Muscle of leg (tissue), 11 donors: Measurements from ENCODE around the gene KLRF1. TPM values are rescaled to one million over a fixed set of nuclear protein-coding genes. Genes with fewer than 3 reads are reported as not detected.
A peak's percentile ranks its signal among the peaks of the same experiment; 100 is the strongest.
"Not testable (repeated sequence)": the region's sequence is repeated elsewhere in the genome, so short reads cannot be mapped to it uniquely, and the experiment has no call there.

ENCODE experiments used
- DNase-seq: peaks from one replicate; pipeline ENCODE4 v3.0.0; 2013
- H3K27ac ChIP-seq: one replicate; pipeline ENCODE4 v1.5.1; 2013; ENCODE audit warnings: mild to moderate bottlenecking, low read length, control low read depth
- H3K27me3 ChIP-seq: one replicate; pipeline ENCODE4 v1.6.1; 2013; ENCODE audit warnings: low read length; ENCODE audit not compliant: control insufficient read depth, insufficient read depth
- H3K36me3 ChIP-seq: one replicate; pipeline ENCODE4 v1.6.1; 2013; ENCODE audit warnings: low read length; ENCODE audit not compliant: control insufficient read depth, insufficient read depth
- H3K4me1 ChIP-seq: one replicate; pipeline ENCODE4 v1.6.1; 2013; ENCODE audit warnings: low read length; ENCODE audit not compliant: control insufficient read depth, insufficient read depth
- H3K4me3 ChIP-seq: one replicate; pipeline ENCODE4 v1.5.1; 2013; ENCODE audit warnings: low read length, control low read depth
- H3K9me3 ChIP-seq: replicated peaks from 2 replicates; pipeline ENCODE4 v1.6.1; 2013; ENCODE audit warnings: low read depth, low read length; ENCODE audit not compliant: control insufficient read depth
- WGBS: methylation state at CpG from one replicate; pipeline ENCODE4 v1.1.5; 2013; ENCODE audit warnings: missing lambda C conversion rate; ENCODE audit not compliant: insufficient coverage; 5-methylcytosine and 5-hydroxymethylcytosine counted together
- polyA plus RNA-seq, 8 donors: library from polyadenylated mRNA; unstranded; fragments of 120-200 nt; gene quantifications; one replicate each; pipeline versions ENCODE4 v1.2.1 to v1.2.3, GENCODE V29; 2013; ENCODE audit warnings: inconsistent platforms in 1 of 8, low replicate concordance in 1 of 8; ENCODE audit not compliant: insufficient read length in 8 of 8, insufficient read depth in 1 of 8
- total RNA-seq: library from RNA; stranded (reverse); fragments of 120-200 nt; gene quantifications from one replicate; pipeline ENCODE4 v1.2.4, GENCODE V29; 2013

KLRF1 gene
- total and polyA plus RNA-seq, 9 donors, result 0.17 to 0.38 (median 0.25) TPM; not detected in 2

DNA sequence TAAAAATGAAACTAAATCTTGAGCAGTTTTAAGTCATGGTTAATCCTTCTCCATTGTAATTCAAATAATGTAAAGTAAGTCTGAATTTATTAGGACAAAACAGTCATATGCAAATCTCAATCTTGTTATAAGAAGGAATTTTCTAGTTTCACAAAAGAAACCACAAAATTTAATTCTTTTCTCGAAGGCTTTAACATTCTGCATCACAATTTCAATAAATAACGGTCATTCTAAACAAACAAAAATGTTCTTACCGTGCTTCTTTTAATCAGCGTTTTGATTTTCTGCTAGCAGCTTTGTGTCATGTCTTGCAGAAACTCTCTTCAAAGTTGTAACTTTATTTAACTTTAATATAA, 41.6 kb downstream of the KLRF1 start:
- Histone ChIP-seq H3K4me3 (peak overlapping the region; percentile 37), H3K27ac (peak overlapping the region; percentile 57)
- no CpG with 5 or more reads among the region's 4 CpGs for WGBS

DNA sequence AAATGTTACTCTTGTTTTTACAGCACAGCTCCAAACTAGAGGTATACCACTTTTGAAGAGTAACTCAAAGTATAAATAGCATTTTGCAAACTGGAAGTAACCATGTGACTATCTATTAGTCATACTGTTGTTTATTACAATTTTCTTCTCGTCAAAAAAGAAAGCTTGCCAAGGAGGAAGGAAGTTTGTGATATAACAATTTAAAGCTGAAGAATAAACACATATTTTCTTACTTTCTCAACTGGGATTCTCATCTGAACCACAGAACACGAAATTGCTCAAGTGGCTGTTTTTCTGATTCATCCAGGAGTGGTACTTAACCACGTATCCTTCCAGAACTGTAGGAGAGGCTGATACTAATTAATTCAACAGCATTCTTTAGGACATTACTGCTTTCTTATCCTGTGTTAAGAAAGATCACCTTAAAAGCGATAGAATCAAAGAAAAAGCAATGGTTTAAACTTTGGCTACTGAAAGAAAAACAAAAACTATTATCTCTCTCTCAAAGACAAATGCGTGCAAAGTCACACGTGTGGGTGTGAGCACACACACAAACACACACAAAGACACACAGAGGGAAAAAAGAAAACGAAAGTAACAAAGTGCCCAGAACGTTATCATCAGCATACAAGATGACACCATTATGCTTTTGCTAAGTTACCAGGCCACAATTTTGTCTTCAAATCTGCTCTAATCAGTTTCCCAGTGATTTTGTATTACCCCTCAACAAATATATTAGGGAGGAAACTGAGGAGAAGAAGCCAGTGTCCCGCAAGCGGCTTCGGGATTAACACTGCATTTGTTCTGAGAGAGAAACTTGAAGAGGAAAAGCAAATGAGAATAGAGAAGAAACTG, 42.3 kb downstream of the KLRF1 start, which contains the start of gene CLEC2B:
Gene CLEC2B (minus strand): TSS at position 48 of the 855 bp plus-strand sequence.
- peaks cover 2% of the 10 kb centered on the region for H3K4me1 ChIP-seq
- WGBS, result 47% methylated on average over 3 of the region's 11 CpGs
- H3K36me3 ChIP-seq, result no peaks in the 10 kb centered on the region
- peak within 1 kb of the TSS; percentile 77 for H3K27ac ChIP-seq
- peak; percentile 72 for DNase-seq
- peak within 1 kb of the TSS; percentile 37 for H3K4me3 ChIP-seq
- no peaks in the 10 kb centered on the region for H3K27me3 ChIP-seq
- H3K9me3 ChIP-seq, result no peaks in the 10 kb centered on the region

More for the DNA sequence above, 41.6 kb downstream of the KLRF1 start:
- Histone ChIP-seq H3K4me1 (peaks cover 2% of the 10 kb centered on the region), H3K9me3 (no peaks in the 10 kb centered on the region), H3K36me3 (no peaks in the 10 kb centered on the region), H3K27me3 (no peaks in the 10 kb centered on the region)
- no peak for DNase-seq

DNA sequence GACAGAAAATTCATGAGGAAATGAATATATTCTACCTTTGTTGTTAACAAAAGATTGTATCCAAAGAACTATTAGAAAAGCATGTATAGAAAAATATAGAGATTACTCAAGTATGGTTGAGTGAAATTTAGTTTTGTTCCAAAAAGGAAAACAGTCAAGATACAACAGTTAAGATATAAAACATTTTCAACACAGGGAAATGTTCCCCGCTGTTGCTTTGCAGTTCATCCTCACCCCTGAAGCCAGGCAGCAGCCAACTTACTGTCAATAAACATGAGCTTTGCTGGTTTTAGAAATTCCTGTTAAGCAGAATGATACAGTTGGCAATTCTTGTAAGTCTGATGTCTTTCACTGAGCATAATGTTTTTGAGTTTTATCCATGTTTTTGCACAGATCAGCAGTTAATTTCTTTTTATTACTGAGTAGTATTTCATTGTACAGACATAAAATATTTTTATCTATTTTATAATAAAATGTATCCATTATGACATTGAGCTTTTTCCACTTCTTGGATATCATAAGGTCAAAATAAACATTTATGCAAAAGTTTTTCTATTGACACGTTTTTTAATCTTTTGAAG, 43.1 kb downstream of the KLRF1 start:
- no peak overlapping the region for H3K4me3 ChIP-seq
- H3K27ac ChIP-seq, result peak overlapping the region; percentile 62
- DNase-seq, result peak; percentile 45
- no peaks in the 10 kb centered on the region for H3K9me3 ChIP-seq
- peaks cover 2% of the 10 kb centered on the region for H3K4me1 ChIP-seq
- H3K27me3 ChIP-seq, result no peaks in the 10 kb centered on the region
- H3K36me3 ChIP-seq, result no peaks in the 10 kb centered on the region
- WGBS, result no CpG with 5 or more reads among the region's 2 CpGs

DNA sequence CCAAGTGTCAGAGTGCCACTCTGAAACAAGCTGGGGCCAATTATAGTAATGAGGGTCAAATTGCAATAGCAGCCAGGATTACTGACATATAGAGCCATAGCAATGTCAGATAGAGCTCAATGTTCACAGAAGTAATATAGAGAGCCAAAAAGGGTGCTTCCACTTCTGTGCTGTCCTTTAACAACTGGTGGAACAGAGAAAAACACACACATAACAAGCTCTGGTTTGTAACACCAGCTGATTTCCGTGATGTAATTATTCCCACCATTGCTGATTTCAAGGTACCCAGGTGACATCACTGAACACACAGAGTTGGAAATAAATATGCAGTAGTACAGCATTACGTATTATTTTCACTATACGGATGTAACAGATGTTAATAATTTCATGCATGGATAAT, 44.9 kb downstream of the KLRF1 start:
- WGBS, result no CpG with 5 or more reads among the region's 3 CpGs
- Histone ChIP-seq H3K27ac (no peak overlapping the region), H3K9me3 (no peaks in the 10 kb centered on the region), H3K4me3 (no peak overlapping the region), H3K4me1 (peaks cover 2% of the 10 kb centered on the region), H3K36me3 (no peaks in the 10 kb centered on the region), H3K27me3 (no peaks in the 10 kb centered on the region)
- DNase-seq, result peak; percentile 50

DNA sequence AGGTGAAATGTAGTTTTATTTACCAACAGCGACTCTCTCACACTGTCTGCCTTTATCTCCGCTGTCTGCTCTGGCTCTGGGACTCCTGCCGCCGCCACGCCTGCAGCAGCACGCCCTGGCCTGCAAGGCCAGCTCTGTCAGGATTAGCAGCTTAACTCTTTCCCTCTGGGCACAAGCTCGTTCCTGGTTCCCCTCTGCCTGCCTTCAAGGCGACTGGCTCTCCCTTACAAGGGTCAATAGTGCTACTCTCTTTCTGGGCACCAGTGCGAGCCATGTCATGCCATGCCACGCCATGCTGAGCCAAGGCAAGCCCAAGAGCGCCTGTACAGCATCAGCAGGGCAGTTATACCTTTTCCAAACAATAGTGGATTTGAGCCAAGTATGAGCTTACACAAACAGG, 45.5 kb downstream of the KLRF1 start:
- DNase-seq, result peak; percentile 43
- H3K27me3 ChIP-seq, result no peaks in the 10 kb centered on the region
- H3K4me3 ChIP-seq, result no peak overlapping the region
- WGBS, result 38% methylated on average over 10 of the region's 11 CpGs
- no peaks in the 10 kb centered on the region for H3K36me3 ChIP-seq
- no peaks in the 10 kb centered on the region for H3K9me3 ChIP-seq
- H3K4me1 ChIP-seq, result peaks cover 2% of the 10 kb centered on the region
- H3K27ac ChIP-seq, result no peak overlapping the region

DNA sequence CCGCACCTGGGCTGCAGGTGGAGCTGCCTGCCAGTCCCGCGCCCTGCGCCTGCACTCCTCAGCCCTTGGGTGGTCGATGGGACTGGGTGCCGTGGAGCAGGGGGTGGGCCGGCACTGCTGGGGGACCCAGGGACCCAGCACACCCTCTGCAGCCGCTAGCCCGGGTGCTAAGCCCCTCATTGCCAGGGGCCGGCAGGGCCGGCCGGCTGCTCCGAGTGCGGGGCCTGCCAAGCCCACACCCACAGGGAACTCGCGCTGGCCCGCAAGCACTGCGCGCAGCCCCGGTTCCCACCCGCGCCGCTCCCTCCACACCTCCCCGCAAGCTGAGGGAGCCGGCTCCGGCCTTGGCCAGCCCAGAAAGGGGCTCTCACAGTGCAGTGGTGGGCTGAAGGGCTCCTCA, 48.8 kb downstream of the KLRF1 start:
- not testable (repeated sequence) for H3K9me3 ChIP-seq, H3K4me1 ChIP-seq, H3K36me3 ChIP-seq, H3K27ac ChIP-seq, H3K4me3 ChIP-seq, DNase-seq, H3K27me3 ChIP-seq
- 95% methylated on average over 26 of the region's 26 CpGs for WGBS

DNA sequence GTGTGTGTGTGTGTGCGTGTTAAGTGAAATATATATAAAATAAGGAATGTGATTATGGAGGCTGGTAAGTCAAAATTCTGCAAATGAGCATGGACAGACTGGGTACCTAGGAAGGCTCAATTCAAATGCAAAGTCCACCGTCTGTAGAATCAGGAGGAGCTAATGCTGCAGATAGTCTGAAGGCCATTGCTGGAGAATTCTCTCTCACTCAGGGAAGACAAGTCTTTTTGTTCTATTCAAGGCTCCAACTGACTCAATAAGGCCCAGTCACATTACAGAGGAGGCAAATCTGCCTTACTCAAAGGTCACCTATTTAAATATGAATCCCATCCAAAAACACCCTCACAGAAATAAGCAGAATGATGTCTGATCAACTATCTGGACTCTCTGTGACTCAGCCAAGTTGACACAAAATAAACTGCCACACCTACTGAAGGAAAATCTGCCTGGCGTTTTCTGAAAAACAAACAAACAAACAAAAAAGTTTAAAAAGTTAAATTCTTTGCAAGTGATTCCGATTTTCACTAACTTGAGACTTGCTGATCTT, 53.3 kb downstream of the KLRF1 start:
- Histone ChIP-seq H3K36me3 (no peaks in the 10 kb centered on the region), H3K4me1 (no peaks in the 10 kb centered on the region), H3K27ac (no peak overlapping the region), H3K4me3 (no peak overlapping the region), H3K27me3 (no peaks in the 10 kb centered on the region), H3K9me3 (no peaks in the 10 kb centered on the region)
- 73% methylated on average over 3 of the region's 4 CpGs for WGBS
- no peak for DNase-seq

DNA sequence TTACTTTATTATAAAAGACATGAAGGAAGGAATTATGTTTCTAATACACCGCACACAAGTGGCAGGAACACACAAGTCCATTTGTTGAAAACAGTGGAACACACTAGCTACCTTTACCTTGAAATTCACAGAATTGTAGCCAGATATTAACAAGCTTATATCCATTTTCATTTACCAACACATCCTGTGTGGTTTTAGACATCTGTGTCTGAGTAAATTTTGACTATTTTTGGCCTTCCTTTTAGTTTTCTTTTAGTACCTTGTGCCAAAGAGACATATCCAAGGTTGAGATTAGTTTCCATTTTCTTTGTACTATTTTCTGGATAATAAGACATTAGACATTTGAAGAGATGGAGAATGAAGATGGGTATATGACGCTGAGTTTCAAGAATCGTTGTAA, 54.0 kb downstream of the KLRF1 start, which contains the start of gene KLRF2:
Gene KLRF2 (plus strand): TSS at position 244 of the 400 bp plus-strand sequence. CDS start 107 bp downstream, at position 351.
- no peaks in the 10 kb centered on the region for H3K36me3 ChIP-seq
- no peaks in the 10 kb centered on the region for H3K27me3 ChIP-seq
- no CpG with 5 or more reads among the region's 3 CpGs for WGBS
- DNase-seq, result no peak
- no peaks in the 10 kb centered on the region for H3K4me1 ChIP-seq
- H3K27ac ChIP-seq, result no peak within 1 kb of the TSS
- H3K9me3 ChIP-seq, result no peaks in the 10 kb centered on the region
- no peak within 1 kb of the TSS for H3K4me3 ChIP-seq

DNA sequence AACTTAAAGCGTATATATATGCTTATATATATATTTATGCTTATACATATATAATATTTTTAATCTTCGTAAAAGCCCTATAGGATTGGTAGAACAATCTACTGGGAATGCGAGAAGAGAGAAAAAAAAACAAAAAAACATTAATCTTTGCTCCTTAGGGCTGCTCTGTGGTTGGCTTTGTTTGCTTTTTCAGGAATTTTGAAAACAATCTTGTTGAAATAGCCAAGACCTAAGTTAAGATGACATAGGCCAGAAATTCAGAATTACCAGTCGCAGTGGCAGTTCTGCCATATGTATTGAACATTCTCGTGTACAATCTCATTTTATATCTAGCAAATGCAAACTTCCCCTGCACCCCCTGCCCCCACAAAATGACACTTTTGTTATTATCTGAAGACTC, 54.7 kb downstream of the KLRF1 start:
- Histone ChIP-seq H3K27ac (no peak overlapping the region), H3K4me3 (no peak overlapping the region), H3K4me1 (no peaks in the 10 kb centered on the region), H3K36me3 (no peaks in the 10 kb centered on the region), H3K9me3 (no peaks in the 10 kb centered on the region), H3K27me3 (no peaks in the 10 kb centered on the region)
- WGBS, result 100% methylated on average over 1 of the region's 5 CpGs
- no peak for DNase-seq

DNA sequence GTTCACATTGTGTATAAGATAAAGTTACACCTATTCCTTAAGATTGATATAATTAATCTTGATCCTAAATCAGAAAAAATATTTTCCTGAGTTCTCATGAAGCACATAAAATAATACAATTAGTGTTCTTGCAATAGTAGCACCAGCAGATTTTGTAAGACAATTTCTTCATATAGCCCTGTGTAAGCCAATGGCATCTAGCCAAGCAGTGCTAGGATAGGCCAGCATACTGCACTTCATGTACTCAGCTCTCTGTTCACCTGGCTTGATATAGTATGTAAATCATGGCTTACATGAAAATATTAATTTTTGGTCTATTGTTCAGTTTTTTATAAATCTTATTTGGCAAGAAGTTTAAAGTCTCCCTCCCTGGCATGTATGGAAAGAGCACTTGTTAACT, 55.9 kb downstream of the KLRF1 start:
- H3K27me3 ChIP-seq, result no peaks in the 10 kb centered on the region

More for the DNA sequence above, 55.9 kb downstream of the KLRF1 start:
- Histone ChIP-seq H3K4me3 (no peak overlapping the region), H3K36me3 (no peaks in the 10 kb centered on the region), H3K9me3 (no peaks in the 10 kb centered on the region), H3K27ac (no peak overlapping the region), H3K4me1 (no peaks in the 10 kb centered on the region)
- peak; percentile 27 for DNase-seq
